Lower lobe of right lung (tissue), 2 donors: Measurements from ENCODE around the gene SCARF2. TPM values are rescaled to one million over a fixed set of nuclear protein-coding genes. Genes with fewer than 3 reads are reported as not detected.
"Not testable (repeated sequence)": the region's sequence is repeated elsewhere in the genome, so short reads cannot be mapped to it uniquely, and the experiment has no call there.

Source experiments
- ATAC-seq, 2 donors: fragments of 200-7000 bp; cut with Tn5 transposase; one replicate each; pipeline ENCODE4 v1.9.1; 2020 to 2022; ENCODE audit warnings: mild to moderate bottlenecking in 2 of 2, moderate library complexity in 2 of 2
- DNase-seq: peaks from one replicate; pipeline ENCODE4 v3.0.0-alpha.2; 2020
- H3K27ac ChIP-seq: fragments of 200-600 bp; one replicate; pipeline ENCODE4 v1.8.0; 2022
- H3K27me3 ChIP-seq: fragments of 200-600 bp; one replicate; pipeline ENCODE4 v1.8.0; 2022; ENCODE audit warnings: low read depth
- H3K36me3 ChIP-seq: fragments of 200-600 bp; one replicate; pipeline ENCODE4 v1.8.0; 2022; ENCODE audit warnings: mild to moderate bottlenecking
- H3K4me1 ChIP-seq: fragments of 200-600 bp; one replicate; pipeline ENCODE4 v1.8.0; 2022
- H3K4me3 ChIP-seq: fragments of 200-600 bp; one replicate; pipeline ENCODE4 v1.8.0; 2022; ENCODE audit warnings: mild to moderate bottlenecking
- H3K9me3 ChIP-seq: fragments of 200-600 bp; one replicate; pipeline ENCODE4 v1.8.0; 2022
- CTCF ChIP-seq: fragments of 200-600 bp; IDR thresholded peaks from one replicate; pipeline ENCODE4 v1.8.0; 2022; ENCODE audit warnings: antibody characterized with exemption, mild to moderate bottlenecking
- intact Hi-C: fragments of 100-400 bp; cut with DNase I; formaldehyde crosslinking; loops from one replicate; pipeline ENCODE4 v1.11.0; 2022
- total RNA-seq: library from RNA; stranded (reverse); fragmentation: NEBNext Ultra II Directional; extraction: Animal tissue kit (Norgen Biotek cat#: 25700); gene quantifications from one replicate; pipeline ENCODE4 v1.2.1, GENCODE V29; 2021
- donor health status: DM: no; HTN: yes; CAD: no; lungs with severe emphysema.

The SCARF2 gene
- total RNA-seq, 1 donor from 2014 or later: 12.6 TPM

- no peak overlapping the region for H3K27ac ChIP-seq
- DNase-seq (peak; percentile 9), ATAC-seq (no peak)
- H3K4me1 ChIP-seq: peaks cover 9% of the 10 kb centered on the region
- peaks cover 31% of the 10 kb centered on the region for H3K36me3 ChIP-seq
- TF ChIP-seq CTCF: no peak
- H3K4me3 ChIP-seq: no peak overlapping the region
- intact Hi-C loops: loop anchor here (5.0 kb wide), 1 partner anchor 39 kb away; no protein-coding TSS in a partner anchor
- no peaks in the 10 kb centered on the region for H3K9me3 ChIP-seq
- no peaks in the 10 kb centered on the region for H3K27me3 ChIP-seq
Measured at GRCh38 chr22:20456722-20457076, 19.1 kb upstream of the SCARF2 start.

- no peak overlapping the region for H3K4me3 ChIP-seq
- DNase-seq (peak; percentile 82), ATAC-seq (peak; percentile 89 to 91)
- intact Hi-C loops: loop anchor here (5.0 kb wide), 1 partner anchor 39 kb away; no protein-coding TSS in a partner anchor
- peaks cover 9% of the 10 kb centered on the region for H3K4me1 ChIP-seq
- TF ChIP-seq CTCF: peak; percentile 90
- no peaks in the 10 kb centered on the region for H3K27me3 ChIP-seq
- H3K36me3 ChIP-seq: peaks cover 31% of the 10 kb centered on the region
- no peaks in the 10 kb centered on the region for H3K9me3 ChIP-seq
- H3K27ac ChIP-seq: no peak overlapping the region
Measured at GRCh38 chr22:20456064-20456721, 18.6 kb upstream of the SCARF2 start.

GRCh38 chr22:20455709-20456063, 18.1 kb upstream of the SCARF2 start:
- Histone ChIP-seq H3K4me3 (no peak overlapping the region), H3K27me3 (no peaks in the 10 kb centered on the region), H3K36me3 (peaks cover 32% of the 10 kb centered on the region), H3K4me1 (peaks cover 9% of the 10 kb centered on the region), H3K9me3 (no peaks in the 10 kb centered on the region), H3K27ac (no peak overlapping the region)
- ATAC-seq (no peak), DNase-seq (no peak)
- TF ChIP-seq CTCF: no peak
- intact Hi-C loops: loop anchor here (5.0 kb wide), 1 partner anchor 38 kb away; no protein-coding TSS in a partner anchor

GRCh38 chr22:20453222-20453621, 15.6 kb upstream of the SCARF2 start:
- DNase-seq (no peak), ATAC-seq (no peak)
- H3K4me1 ChIP-seq: peaks cover 9% of the 10 kb centered on the region
- H3K4me3 ChIP-seq: no peak overlapping the region
- no peak overlapping the region for H3K27ac ChIP-seq
- H3K9me3 ChIP-seq: no peaks in the 10 kb centered on the region
- H3K27me3 ChIP-seq: no peaks in the 10 kb centered on the region
- TF ChIP-seq CTCF: no peak
- H3K36me3 ChIP-seq: peaks cover 20% of the 10 kb centered on the region
- intact Hi-C loops: no loop called here

GRCh38 chr22:20451920-20452319, 14.3 kb upstream of the SCARF2 start:
- no peak for DNase-seq
- no peaks in the 10 kb centered on the region for H3K27me3 ChIP-seq
- H3K4me1 ChIP-seq: peaks cover 9% of the 10 kb centered on the region
- intact Hi-C loops: no loop called here
- peaks cover 11% of the 10 kb centered on the region for H3K36me3 ChIP-seq
- no peak for ATAC-seq
- H3K27ac ChIP-seq: no peak overlapping the region
- H3K4me3 ChIP-seq: no peak overlapping the region
- H3K9me3 ChIP-seq: no peaks in the 10 kb centered on the region
- no peak for TF ChIP-seq CTCF

- H3K36me3 ChIP-seq: peaks cover 10% of the 10 kb centered on the region
- H3K27me3 ChIP-seq, ATAC-seq, H3K4me1 ChIP-seq, intact Hi-C loops, H3K9me3 ChIP-seq, H3K4me3 ChIP-seq, H3K27ac ChIP-seq: not testable (repeated sequence)
- DNase-seq: peak; percentile 6
Measured at GRCh38 chr22:20451129-20451778, 13.6 kb upstream of the SCARF2 start.
